Eye (tissue), 1 donor: ENCODE measurements around the gene PDGFC.
A peak's percentile ranks its signal among the peaks of the same experiment; 100 is the strongest.

Source experiments
- DNase-seq: peaks from one replicate; pipeline ENCODE4 v3.0.0-alpha.2; 2015

PDGFC gene

GRCh38 chr4:156824451-156825060 is 147.0 kb downstream of the PDGFC start:
- DNase-seq, result no peak

GRCh38 chr4:156820931-156821330 is 150.7 kb downstream of the PDGFC start:
- DNase-seq, result no peak

GRCh38 chr4:156816360-156816755 is 155.2 kb downstream of the PDGFC start:
- no peak for DNase-seq

- DNase-seq, result peak; percentile 77
Observed at GRCh38 chr4:156815717-156816359, 155.8 kb downstream of the PDGFC start.

GRCh38 chr4:156811963-156812362 is 159.6 kb downstream of the PDGFC start:
- DNase-seq, result no peak

GRCh38 chr4:156811286-156811685 is 160.3 kb downstream of the PDGFC start:
- peak; percentile 61 for DNase-seq

GRCh38 chr4:156805696-156806095 is 165.9 kb downstream of the PDGFC start:
- DNase-seq, result peak; percentile 89

- DNase-seq, result no peak
Observed at GRCh38 chr4:156803056-156803455, 168.5 kb downstream of the PDGFC start.

- no peak for DNase-seq
Observed at GRCh38 chr4:156800463-156800862, 171.1 kb downstream of the PDGFC start.

GRCh38 chr4:156799121-156799589 is 172.4 kb downstream of the PDGFC start:
- no peak for DNase-seq

GRCh38 chr4:156798438-156798837 is 173.2 kb downstream of the PDGFC start:
- no peak for DNase-seq

GRCh38 chr4:156797206-156797605 is 174.4 kb downstream of the PDGFC start:
- DNase-seq, result no peak

GRCh38 chr4:156795727-156796126 is 175.9 kb downstream of the PDGFC start:
- DNase-seq, result no peak

- DNase-seq, result no peak
Observed at GRCh38 chr4:156794863-156795262, 176.7 kb downstream of the PDGFC start.

- no peak for DNase-seq
Observed at GRCh38 chr4:156792462-156793085, 179.0 kb downstream of the PDGFC start.

- peak; percentile 51 for DNase-seq
Observed at GRCh38 chr4:156790866-156791265, 180.7 kb downstream of the PDGFC start.

- no peak for DNase-seq
Observed at GRCh38 chr4:156788782-156789181, 182.8 kb downstream of the PDGFC start.

GRCh38 chr4:156786713-156787112 is 184.9 kb downstream of the PDGFC start:
- no peak for DNase-seq

- no peak for DNase-seq
Observed at GRCh38 chr4:156784970-156785369, 186.6 kb downstream of the PDGFC start.

GRCh38 chr4:156783966-156784365 is 187.6 kb downstream of the PDGFC start:
- no peak for DNase-seq

GRCh38 chr4:156782491-156782890 is 189.1 kb downstream of the PDGFC start:
- no peak for DNase-seq

- DNase-seq, result no peak
Observed at GRCh38 chr4:156781852-156782251, 189.7 kb downstream of the PDGFC start.

GRCh38 chr4:156779774-156780173 is 191.8 kb downstream of the PDGFC start:
- no peak for DNase-seq

GRCh38 chr4:156779042-156779441 is 192.6 kb downstream of the PDGFC start:
- no peak for DNase-seq
